ENCODE results near the gene ABCC1.

DNA sequence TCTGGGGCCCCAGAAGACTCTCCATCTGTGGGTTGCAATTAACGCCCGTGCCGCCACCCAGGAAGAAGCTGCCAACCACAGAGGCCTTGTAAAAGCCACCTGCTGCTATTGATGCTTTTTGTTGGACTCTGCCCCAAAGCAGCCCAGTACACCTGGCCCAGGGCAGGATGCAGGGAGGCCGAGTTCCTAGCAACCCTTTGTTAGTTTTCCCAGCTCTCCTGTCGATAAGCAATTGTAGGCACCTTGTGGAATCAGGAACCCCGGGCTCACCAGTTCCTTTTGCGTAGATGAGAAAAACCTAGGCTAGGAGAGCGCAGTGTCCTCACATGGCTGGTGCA lies 170.6 kb downstream of the ABCC1 start:
- TF ChIP-seq, protein P1, sequence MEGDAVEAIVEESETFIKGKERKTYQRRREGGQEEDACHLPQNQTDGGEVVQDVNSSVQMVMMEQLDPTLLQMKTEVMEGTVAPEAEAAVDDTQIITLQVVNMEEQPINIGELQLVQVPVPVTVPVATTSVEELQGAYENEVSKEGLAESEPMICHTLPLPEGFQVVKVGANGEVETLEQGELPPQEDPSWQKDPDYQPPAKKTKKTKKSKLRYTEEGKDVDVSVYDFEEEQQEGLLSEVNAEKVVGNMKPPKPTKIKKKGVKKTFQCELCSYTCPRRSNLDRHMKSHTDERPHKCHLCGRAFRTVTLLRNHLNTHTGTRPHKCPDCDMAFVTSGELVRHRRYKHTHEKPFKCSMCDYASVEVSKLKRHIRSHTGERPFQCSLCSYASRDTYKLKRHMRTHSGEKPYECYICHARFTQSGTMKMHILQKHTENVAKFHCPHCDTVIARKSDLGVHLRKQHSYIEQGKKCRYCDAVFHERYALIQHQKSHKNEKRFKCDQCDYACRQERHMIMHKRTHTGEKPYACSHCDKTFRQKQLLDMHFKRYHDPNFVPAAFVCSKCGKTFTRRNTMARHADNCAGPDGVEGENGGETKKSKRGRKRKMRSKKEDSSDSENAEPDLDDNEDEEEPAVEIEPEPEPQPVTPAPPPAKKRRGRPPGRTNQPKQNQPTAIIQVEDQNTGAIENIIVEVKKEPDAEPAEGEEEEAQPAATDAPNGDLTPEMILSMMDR (IDR thresholded peaks at IDR 0.05 in 4 of 5, conservative IDR thresholded peaks at IDR 0.05 in 1 of 5), result no peak
- no peak for TF ChIP-seq POLR2A (IDR thresholded peaks at IDR 0.05)
